Panc1 (cell line): ENCODE results near the gene CCDC116. TPM values are rescaled to one million over a fixed set of nuclear protein-coding genes. Genes with fewer than 3 reads are reported as not detected.

Experiments
- ATAC-seq: fragments of 200-7000 bp; cut with Tn5 transposase; 2 replicates; pipeline ENCODE4 v1.9.1; 2020; ENCODE audit warnings: mild to moderate bottlenecking, moderate library complexity
- BruUV-seq: library from RNA; stranded (reverse); fragments of 400-500 nt; replicated peaks from 2 replicates; lab custom pipeline; 2021; lab: Mats Ljungman, UMichigan
- CTCF ChIA-PET: fragments of 300-600 bp; sonication (Branson Sonifier 250); formaldehyde crosslinking; loops from one replicate; lab custom pipeline; 2022; ENCODE audit warnings: antibody characterized with exemption; lab: Charles Lee
- POLR2A ChIA-PET: fragments of 300-600 bp; sonication (Branson Sonifier 250); formaldehyde crosslinking; loops from one replicate; lab custom pipeline; 2022; ENCODE audit warnings: antibody characterized with exemption; lab: Charles Lee
- DNase-seq: peaks from one replicate; pipeline ENCODE4 v3.0.0-alpha.2; 2010; ENCODE audit warnings: low read depth, low spot score
- H3K27ac ChIP-seq: 2 replicates; pipeline ENCODE4 v1.5.1; 2011; ENCODE audit warnings: mild to moderate bottlenecking, low read length, inconsistent platforms
- H3K27me3 ChIP-seq: fragments of 200-500 bp; sonication (Bioruptor generic); 2 replicates; pipeline ENCODE4 v1.6.0; 2014; ENCODE audit warnings: low read length, inconsistent platforms; ENCODE audit not compliant: control insufficient read depth, insufficient read depth
- H3K36me3 ChIP-seq: fragments of 200-500 bp; sonication (Bioruptor generic); 2 replicates; pipeline ENCODE4 v1.5.1; 2014; ENCODE audit warnings: inconsistent platforms, mild to moderate bottlenecking, low read length, moderate library complexity; ENCODE audit not compliant: control insufficient read depth, insufficient read depth
- H3K4me1 ChIP-seq: 2 replicates; pipeline ENCODE4 v1.5.1; 2011; ENCODE audit warnings: inconsistent platforms, mild to moderate bottlenecking, low read length, moderate library complexity; ENCODE audit not compliant: control insufficient read depth, insufficient read depth
- H3K4me3 ChIP-seq, 2 experiments: 2 replicates each; pipeline ENCODE4 v1.5.1; 2011 to 2012; ENCODE audit warnings: low read depth in 2 of 2, low read length in 2 of 2, mild to moderate bottlenecking in 2 of 2, inconsistent platforms in 1 of 2, moderate library complexity in 1 of 2
- H3K9me3 ChIP-seq: fragments of 200-500 bp; sonication (Bioruptor generic); 2 replicates; pipeline ENCODE4 v1.5.1; 2014; ENCODE audit warnings: low read depth, mild to moderate bottlenecking, inconsistent platforms, low read length, moderate library complexity; ENCODE audit not compliant: control insufficient read depth, insufficient read depth
- POLR2AphosphoS5 ChIP-seq: IDR thresholded peaks from 2 replicates; pipeline ENCODE4 v1.6.1; 2012; ENCODE audit warnings: mild to moderate bottlenecking, low read depth, low read length, moderate library complexity
- REST ChIP-seq, 2 experiments: IDR thresholded peaks; 2 replicates each; pipeline ENCODE4 v1.6.1; 2011 to 2012; ENCODE audit warnings: low read depth in 2 of 2, control low read depth in 1 of 2, low read length in 1 of 2, mild to moderate bottlenecking in 1 of 2, moderate library complexity in 1 of 2; ENCODE audit not compliant: insufficient read depth in 1 of 2
- SIN3A ChIP-seq: IDR thresholded peaks from 2 replicates; pipeline ENCODE4 v1.6.1; 2012; ENCODE audit warnings: low read depth, mild to moderate bottlenecking, low read length, moderate library complexity, borderline replicate concordance; ENCODE audit not compliant: insufficient read depth
- TCF7L2 ChIP-seq: IDR thresholded peaks from 2 replicates; pipeline ENCODE4 v1.6.1; 2011; ENCODE audit warnings: mild to moderate bottlenecking, low read depth, low read length, inconsistent platforms
- in situ Hi-C: cut with HindIII; loops from 2 replicates; pipeline ENCODE4 v1.10.0; 2016; ENCODE audit warnings: low sequenced_read_pairs, low pct_unique_long_range_greater_than_20kb
- intact Hi-C: fragments of 100-400 bp; cut with micrococcal nuclease; formaldehyde crosslinking; loops from one replicate; pipeline ENCODE4 v1.10.0; 2022; ENCODE audit not compliant: unreplicated experiment
- total RNA-seq: library from RNA; stranded (reverse); gene quantifications from one replicate; pipeline ENCODE4 v1.2.1, GENCODE V29; 2021; ENCODE audit not compliant: unreplicated experiment
- TF ChIP-seq, protein P1 (sequence below): fragments of 450-650 bp; IDR thresholded peaks from 2 replicates; pipeline ENCODE4 v1.5.1; 2017; ENCODE audit warnings: mild to moderate bottlenecking

Gene CCDC116
- total RNA-seq, 1 experiment from 2014 or later, result not detected

DNA sequence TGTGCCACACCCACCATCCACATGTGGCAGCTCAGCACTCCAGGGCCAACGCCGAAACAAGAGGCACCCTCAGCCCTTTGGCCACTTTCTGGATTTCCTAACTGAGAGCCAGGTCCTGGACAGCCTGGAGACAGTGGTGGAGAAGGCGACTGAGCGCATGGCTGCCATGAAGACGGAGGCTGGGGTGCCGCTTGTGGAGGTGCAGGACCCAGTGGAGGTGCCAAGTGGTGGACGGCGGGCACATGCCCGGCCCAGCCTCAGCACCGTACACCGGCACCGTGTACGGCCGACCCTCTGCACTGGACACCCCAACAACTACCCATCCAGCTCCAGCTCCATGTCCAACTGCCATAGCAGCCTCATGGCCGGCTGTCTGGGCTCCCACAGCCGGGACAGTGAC lies 1.5 kb downstream of the CCDC116 start:
- H3K27ac ChIP-seq, result no peak overlapping the region
- ATAC-seq, result no peak
- TF ChIP-seq, protein P1, sequence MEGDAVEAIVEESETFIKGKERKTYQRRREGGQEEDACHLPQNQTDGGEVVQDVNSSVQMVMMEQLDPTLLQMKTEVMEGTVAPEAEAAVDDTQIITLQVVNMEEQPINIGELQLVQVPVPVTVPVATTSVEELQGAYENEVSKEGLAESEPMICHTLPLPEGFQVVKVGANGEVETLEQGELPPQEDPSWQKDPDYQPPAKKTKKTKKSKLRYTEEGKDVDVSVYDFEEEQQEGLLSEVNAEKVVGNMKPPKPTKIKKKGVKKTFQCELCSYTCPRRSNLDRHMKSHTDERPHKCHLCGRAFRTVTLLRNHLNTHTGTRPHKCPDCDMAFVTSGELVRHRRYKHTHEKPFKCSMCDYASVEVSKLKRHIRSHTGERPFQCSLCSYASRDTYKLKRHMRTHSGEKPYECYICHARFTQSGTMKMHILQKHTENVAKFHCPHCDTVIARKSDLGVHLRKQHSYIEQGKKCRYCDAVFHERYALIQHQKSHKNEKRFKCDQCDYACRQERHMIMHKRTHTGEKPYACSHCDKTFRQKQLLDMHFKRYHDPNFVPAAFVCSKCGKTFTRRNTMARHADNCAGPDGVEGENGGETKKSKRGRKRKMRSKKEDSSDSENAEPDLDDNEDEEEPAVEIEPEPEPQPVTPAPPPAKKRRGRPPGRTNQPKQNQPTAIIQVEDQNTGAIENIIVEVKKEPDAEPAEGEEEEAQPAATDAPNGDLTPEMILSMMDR, result no peak
- TF ChIP-seq POLR2AphosphoS5, result no peak
- no peak for TF ChIP-seq REST (IDR thresholded peaks at IDR 0.05; ENCODE audit: insufficient read depth in 1 of 2, low read depth in 2 of 2, low read length in 1 of 2)
- TF ChIP-seq SIN3A, result no peak
- TF ChIP-seq TCF7L2, result no peak
- ChIA-PET POLR2A (no interaction called here), CTCF (no interaction called here)
- no peaks in the 10 kb centered on the region for H3K27me3 ChIP-seq
- no peak overlapping the region for H3K4me3 ChIP-seq
- H3K36me3 ChIP-seq, result no peaks in the 10 kb centered on the region
- intact Hi-C loops, result no loop called here
- H3K9me3 ChIP-seq, result no peaks in the 10 kb centered on the region
- in situ Hi-C loops, result no loop called here
- no TSS peak for BruUV-seq
- DNase-seq, result no peak
- no peaks in the 10 kb centered on the region; the same call in 1 of the 2 replicates for H3K4me1 ChIP-seq

DNA sequence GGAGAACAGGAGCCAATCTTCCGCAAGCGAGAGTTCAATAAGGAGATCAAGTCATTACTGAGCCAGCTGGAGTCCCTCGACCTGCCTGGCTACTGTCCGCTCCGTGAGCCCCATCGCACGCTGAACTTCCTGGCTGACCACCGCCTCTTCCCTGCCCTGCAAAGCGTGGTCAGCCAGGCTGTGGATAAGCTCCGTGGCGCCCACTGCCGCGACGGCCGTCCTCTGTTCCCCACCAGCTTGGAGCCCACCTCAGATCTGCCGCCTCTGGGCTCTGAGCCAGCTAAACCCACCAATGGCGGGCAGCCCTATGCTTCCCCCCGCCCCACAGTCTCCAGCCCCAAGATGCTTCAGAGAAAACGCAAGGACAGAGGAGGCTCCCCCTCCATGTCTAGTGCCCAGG lies 2.3 kb downstream of the CCDC116 start:
- ATAC-seq (no peak), DNase-seq (no peak)
- H3K27me3 ChIP-seq, result no peaks in the 10 kb centered on the region
- ChIA-PET POLR2A (no interaction called here), CTCF (no interaction called here)
- intact Hi-C loops (no loop called here), in situ Hi-C loops (no loop called here)
- no peaks in the 10 kb centered on the region for H3K9me3 ChIP-seq
- no peak overlapping the region for H3K27ac ChIP-seq
- no peaks in the 10 kb centered on the region; the same call in 1 of the 2 replicates for H3K4me1 ChIP-seq
- H3K4me3 ChIP-seq, result no peak overlapping the region
- no peak for TF ChIP-seq TCF7L2
- TF ChIP-seq POLR2AphosphoS5, result no peak
- no peak for TF ChIP-seq SIN3A
- TF ChIP-seq, protein P1, result no peak
- no peak for TF ChIP-seq REST (IDR thresholded peaks at IDR 0.05; ENCODE audit: insufficient read depth in 1 of 2, low read depth in 2 of 2, low read length in 1 of 2)
- no peaks in the 10 kb centered on the region for H3K36me3 ChIP-seq
- BruUV-seq, result no TSS peak
